ENCODE results near the gene MTHFSD. TPM values are rescaled to one million over a fixed set of nuclear protein-coding genes. Genes with fewer than 3 reads are reported as not detected.

The MTHFSD gene
- total RNA-seq, 2 experiments from 2014 or later, result 22.2 TPM

DNA sequence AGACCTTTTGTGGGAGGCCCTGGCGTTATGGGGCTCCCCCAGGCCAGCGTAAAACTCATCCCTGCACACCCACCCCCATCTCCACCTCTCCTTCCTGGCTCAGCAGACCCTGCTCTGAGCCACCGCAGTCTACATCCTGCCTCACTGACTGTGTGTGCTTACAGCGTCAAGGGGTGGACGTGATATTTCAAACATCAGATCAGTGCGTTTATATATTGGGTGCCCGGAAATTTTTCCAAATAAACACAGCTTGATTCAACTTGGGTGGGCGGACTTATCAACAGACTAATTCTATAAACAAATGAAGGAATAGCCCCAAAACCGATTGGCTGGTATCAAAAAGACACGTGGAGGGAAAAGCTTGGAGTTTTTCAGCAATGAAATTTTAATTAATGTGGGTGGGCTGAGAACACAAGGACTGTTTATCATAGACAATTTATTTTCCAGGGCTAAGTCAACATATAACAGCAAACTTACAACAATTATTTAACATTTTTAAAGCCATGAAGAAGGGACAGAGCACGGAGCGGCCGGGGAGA, 23.1 kb upstream of the MTHFSD start, which contains the start of gene FOXL1:
FOXL1 (plus strand) TSS at position 489 of the 539 bp plus-strand sequence. CDS start 175 bp downstream, outside the sequence.
- Mint-ChIP-seq H3K27me3 (peaks cover 74% of the 10 kb centered on the region), H3K36me3 (ENCODE audit: low read depth) (no peaks in the 10 kb centered on the region), H3K4me1 (peaks cover 9% of the 10 kb centered on the region), H3K9me3 (no peaks in the 10 kb centered on the region), H3K27ac (no peak within 1 kb of the TSS), H3K4me3 (no peak within 1 kb of the TSS)
- ChIA-PET CTCF (no interaction called here), POLR2A (no interaction called here)
- no peak for DNase-seq

DNA sequence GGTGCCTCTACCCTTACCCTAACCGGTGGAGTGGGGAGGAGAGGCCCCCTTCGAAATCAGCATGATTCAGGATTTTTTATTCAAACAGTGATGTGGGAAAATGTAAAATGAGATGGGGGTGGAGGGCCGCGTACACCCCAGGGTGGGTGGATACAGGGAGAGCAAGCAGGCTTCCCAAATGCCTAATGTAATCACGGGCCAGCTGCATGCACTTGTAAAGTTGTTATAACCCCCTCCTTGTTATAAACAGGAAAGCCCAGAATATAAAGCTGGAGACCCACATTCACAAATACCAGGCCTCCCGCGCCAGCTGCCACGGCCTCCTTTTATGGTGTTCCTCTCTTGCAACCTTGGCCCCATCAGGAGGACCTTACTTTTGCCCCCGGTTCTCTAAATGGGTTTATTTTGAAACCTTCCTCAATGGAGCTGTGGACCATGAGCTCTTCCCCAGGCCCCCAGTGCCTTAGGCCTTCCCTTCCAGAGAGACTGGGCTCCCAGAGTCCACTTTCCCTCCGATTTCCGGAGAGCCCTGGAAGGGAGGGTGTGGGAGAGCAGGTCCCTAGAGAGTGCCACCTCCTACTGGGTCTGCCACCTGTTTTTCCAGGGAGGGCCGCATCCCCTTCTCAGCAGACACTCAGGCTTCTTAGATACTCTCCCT, 22.4 kb upstream of the MTHFSD start:
- Mint-ChIP-seq H3K9me3 (no peaks in the 10 kb centered on the region), H3K4me3 (no peak overlapping the region), H3K4me1 (peaks cover 9% of the 10 kb centered on the region), H3K27ac (no peak overlapping the region), H3K36me3 (ENCODE audit: low read depth) (no peaks in the 10 kb centered on the region), H3K27me3 (peaks cover 71% of the 10 kb centered on the region)
- DNase-seq, result no peak
- CTCF ChIA-PET, result no interaction called here
- POLR2A ChIA-PET, result interaction anchor here (1.3 kb wide), 1 partner anchor 87 kb away, joined by 4 read pairs; no protein-coding TSS in a partner anchor

DNA sequence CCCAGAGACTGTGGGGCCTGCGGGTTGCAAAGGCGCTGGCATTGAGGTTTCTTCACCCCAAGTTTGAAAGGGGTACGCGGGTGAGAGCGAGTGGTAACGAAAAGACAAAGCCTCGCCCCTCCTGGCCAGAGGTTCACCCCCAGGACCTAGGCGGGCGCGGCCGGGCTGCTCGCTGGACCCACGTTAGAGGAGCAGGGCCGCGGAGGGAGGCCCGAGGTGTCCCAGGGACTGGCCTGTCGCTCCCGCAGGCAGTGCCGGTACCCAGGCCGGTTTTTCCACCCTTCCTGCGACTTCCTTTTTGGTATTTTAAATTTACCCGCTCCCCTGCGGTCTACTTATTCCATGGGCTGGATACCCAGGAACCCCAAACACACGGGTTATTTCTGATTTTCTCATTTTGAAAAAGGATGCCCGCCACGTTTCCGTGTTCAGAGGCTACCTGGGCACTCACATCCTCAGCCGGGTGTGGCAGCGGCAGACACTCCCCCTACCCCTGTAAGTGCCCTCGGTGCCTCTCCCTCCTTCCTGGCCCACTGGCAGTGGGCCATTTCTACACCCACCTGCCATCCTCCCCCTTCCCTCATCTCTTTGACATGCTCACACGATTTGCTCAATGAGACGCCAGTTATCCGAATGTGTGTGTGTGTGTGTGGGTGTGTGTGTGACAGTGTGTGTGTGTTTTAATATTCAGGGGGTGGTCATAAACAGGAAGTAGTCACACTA, 21.7 kb upstream of the MTHFSD start:
- ChIA-PET CTCF (interaction anchor here (0.6 to 1.2 kb wide), 6 partner anchors 187 to 524 kb away, joined by 3 to 9 read pairs (median 4); no protein-coding TSS in a partner anchor), POLR2A (interaction anchor here (0.6 to 1.3 kb wide), 2 partner anchors 28 to 88 kb away, joined by 3 to 4 read pairs; no protein-coding TSS in a partner anchor)
- Mint-ChIP-seq H3K9me3 (no peaks in the 10 kb centered on the region), H3K27me3 (peaks cover 66% of the 10 kb centered on the region), H3K4me3 (peak overlapping the region; percentile 72), H3K27ac (no peak overlapping the region), H3K36me3 (ENCODE audit: low read depth) (no peaks in the 10 kb centered on the region), H3K4me1 (peaks cover 9% of the 10 kb centered on the region)
- no peak for DNase-seq

DNA sequence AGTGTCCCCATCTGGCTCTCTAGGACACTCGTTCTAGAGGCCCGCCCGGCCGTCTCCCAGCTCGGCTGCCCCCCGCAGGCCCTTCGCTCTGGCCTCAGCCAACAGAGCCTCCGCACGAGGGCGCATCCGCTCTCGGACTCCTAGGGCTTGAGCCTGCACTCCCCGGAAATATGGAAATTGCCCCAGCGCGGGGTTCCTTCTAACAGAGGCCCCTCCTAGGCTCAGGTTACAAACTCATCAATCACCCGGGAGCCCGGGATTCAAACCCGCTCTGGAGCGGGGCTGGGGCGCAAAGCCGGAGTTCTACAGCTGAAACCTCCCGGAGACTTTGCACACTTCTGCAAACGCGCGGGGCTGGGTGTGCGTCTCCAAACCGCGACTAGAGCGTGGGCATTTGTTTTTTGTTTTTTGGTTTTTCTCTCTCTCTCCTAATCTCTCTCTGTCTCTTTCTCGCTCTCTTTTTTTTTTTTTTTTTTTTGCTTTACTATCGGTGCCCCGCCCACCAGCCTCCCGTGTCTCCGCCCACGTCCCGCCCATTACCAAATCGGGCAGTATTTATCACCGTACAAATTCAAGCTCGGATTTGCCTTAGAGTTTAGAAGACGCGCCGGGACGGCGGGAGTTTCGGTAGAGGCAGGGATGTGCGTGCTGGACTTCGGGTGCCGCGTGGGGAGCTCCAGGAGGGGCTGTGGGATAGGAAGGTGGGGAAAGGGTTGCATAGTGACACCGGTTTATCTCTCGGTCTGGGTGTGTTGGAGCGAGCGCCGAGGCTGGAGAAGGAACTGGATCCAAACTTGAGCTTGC, 20.9 kb upstream of the MTHFSD start:
- H3K9me3 Mint-ChIP-seq, result no peaks in the 10 kb centered on the region
- POLR2A ChIA-PET, result interaction anchor here (0.6 to 1.3 kb wide), 2 partner anchors 29 to 89 kb away, joined by 3 to 4 read pairs; no protein-coding TSS in a partner anchor
- peaks cover 65% of the 10 kb centered on the region for H3K27me3 Mint-ChIP-seq
- no peaks in the 10 kb centered on the region for H3K36me3 Mint-ChIP-seq (ENCODE audit: low read depth)
- DNase-seq, result peak; percentile 68
- CTCF ChIA-PET, result interaction anchor here (0.5 to 1.5 kb wide), 9 partner anchors 9 to 525 kb away, joined by 3 to 9 read pairs (median 4); partner anchors contain the start of gene FOXC2
- H3K4me3 Mint-ChIP-seq, result peak overlapping the region; percentile 72
- peaks cover 9% of the 10 kb centered on the region for H3K4me1 Mint-ChIP-seq
- H3K27ac Mint-ChIP-seq, result no peak overlapping the region

DNA sequence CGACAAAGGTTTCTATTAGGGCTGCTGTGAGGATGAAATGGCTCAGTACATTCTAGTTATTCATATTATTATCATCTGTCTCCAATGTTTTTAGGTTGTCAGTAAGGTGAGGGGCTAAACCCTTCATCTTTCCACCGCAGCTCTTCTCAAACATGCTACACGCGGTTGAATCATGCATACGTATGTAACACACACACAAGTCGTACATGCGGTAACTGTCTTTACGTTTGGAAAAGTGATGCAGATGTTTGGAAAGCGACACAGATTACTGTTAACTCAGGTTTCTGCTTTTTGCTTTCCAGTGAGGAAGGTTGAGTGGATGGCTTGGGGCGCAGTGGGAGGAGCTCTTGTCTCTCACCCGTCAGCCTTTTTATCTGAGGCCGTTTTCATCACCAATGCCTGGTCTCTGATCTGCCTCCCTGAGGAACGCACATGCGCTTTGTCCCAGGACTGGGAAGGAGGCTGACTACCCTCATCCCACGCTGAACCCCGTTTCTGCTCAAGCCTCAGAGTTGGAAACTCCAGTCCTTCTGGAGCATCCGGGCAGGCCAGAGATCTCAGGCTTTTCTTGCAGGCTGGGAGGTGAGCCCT, 20.2 kb upstream of the MTHFSD start:
- Mint-ChIP-seq H3K4me1 (peaks cover 9% of the 10 kb centered on the region), H3K27me3 (peaks cover 66% of the 10 kb centered on the region), H3K27ac (no peak overlapping the region), H3K36me3 (ENCODE audit: low read depth) (no peaks in the 10 kb centered on the region), H3K9me3 (no peaks in the 10 kb centered on the region), H3K4me3 (no peak overlapping the region)
- POLR2A ChIA-PET, result no interaction called here
- CTCF ChIA-PET, result interaction anchor here (0.5 to 1.5 kb wide), 3 partner anchors 9 to 184 kb away, joined by 3 to 4 read pairs (median 4); partner anchors contain the start of gene FOXC2
- no peak for DNase-seq

DNA sequence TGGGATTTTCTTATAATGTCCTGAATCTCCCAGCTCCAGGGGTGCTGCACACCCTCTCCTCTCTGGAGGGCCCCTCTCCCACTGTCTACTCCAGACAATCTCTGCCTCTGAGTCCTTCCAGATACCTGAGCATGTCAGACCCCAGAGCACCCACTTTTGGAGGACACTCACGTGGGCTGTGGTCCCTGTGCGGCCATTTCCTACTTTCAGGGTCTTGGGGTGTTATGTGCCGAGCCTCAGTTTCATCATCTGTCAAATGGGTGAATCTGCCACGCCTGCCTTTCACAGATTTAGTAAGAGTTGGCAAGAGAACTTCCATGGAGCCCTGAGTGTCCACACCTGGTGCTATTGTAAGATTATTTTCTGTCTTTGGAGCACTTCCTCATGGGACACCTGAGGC, 19.6 kb upstream of the MTHFSD start:
- DNase-seq, result no peak
- Mint-ChIP-seq H3K4me3 (no peak overlapping the region), H3K9me3 (no peaks in the 10 kb centered on the region), H3K36me3 (ENCODE audit: low read depth) (no peaks in the 10 kb centered on the region), H3K4me1 (peaks cover 9% of the 10 kb centered on the region), H3K27me3 (peaks cover 65% of the 10 kb centered on the region), H3K27ac (no peak overlapping the region)
- POLR2A ChIA-PET, result no interaction called here
- CTCF ChIA-PET, result interaction anchor here (1.5 kb wide), 1 partner anchor 8 kb away, joined by 4 read pairs; the partner anchor contains the start of gene FOXC2

DNA sequence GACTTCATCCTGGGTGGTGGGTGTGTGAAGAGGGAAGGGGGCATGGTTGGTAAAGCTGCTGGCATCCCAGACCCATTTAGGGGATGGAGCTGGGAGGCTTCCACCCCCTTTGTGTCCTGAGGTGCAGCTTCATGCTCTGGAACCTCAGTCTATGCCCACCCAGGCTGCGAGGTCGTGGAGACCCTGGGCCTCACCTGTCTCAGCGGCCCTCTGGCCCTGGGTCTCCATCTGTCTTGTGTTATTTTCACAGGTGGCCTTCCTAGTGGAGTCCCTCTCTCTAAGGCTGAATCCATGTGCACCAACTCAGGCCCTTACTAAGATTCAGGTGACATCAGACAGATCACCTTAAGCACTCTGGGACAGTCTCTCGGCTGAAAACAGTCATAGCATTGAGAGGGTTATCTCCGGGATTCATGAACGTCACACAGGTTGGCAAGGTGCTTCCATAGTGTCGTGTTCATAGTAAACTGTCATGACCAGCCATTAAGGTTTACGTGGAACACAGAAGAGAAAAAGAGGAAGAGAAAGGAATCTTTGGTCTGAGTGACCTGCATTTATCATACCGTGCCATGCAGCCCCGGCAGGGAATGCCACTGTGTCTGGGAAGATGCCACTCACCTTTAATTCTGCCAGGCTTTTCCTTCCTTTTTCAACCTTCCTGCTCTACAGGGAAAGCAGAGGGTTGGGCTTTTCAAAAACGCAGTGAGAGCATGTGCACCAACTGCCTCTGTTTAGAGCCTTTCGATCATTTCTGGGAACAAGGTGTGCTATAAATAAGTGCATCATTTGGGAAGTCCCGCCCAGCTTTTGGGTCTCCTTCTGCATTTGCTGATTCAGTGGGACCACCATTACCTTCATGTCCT, 18.8 kb upstream of the MTHFSD start:
- POLR2A ChIA-PET, result no interaction called here

DNA sequence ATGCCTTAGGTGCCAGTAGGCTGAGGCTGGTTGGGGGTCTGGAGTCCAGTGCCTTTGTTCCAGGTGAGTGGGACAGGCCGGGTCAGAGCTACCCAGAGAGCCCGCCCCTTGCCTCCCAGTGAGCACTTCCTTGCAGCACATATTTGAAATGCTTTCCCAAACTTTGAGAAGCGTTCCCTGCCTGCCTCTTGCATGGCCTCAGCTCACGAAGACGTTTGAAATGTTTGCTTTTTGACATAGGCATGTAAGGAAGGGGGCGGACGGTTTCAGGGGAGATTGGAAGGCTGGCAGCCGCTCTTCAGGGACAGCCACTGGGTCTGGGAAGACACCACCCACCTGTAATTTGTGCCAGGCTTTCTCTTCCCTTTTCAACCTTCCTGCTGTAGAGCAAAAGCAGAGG, 18.2 kb upstream of the MTHFSD start:
- no peak for DNase-seq
- H3K27me3 Mint-ChIP-seq, result peaks cover 68% of the 10 kb centered on the region
- peaks cover 9% of the 10 kb centered on the region for H3K4me1 Mint-ChIP-seq
- ChIA-PET POLR2A (no interaction called here), CTCF (no interaction called here)
- no peaks in the 10 kb centered on the region for H3K9me3 Mint-ChIP-seq
- H3K27ac Mint-ChIP-seq, result no peak overlapping the region
- no peak overlapping the region for H3K4me3 Mint-ChIP-seq
- no peaks in the 10 kb centered on the region for H3K36me3 Mint-ChIP-seq (ENCODE audit: low read depth)

More for the DNA sequence above, 18.8 kb upstream of the MTHFSD start:
- H3K27ac Mint-ChIP-seq, result no peak overlapping the region
- CTCF ChIA-PET, result no interaction called here
- H3K4me3 Mint-ChIP-seq, result no peak overlapping the region
- no peaks in the 10 kb centered on the region for H3K9me3 Mint-ChIP-seq
- peaks cover 69% of the 10 kb centered on the region for H3K27me3 Mint-ChIP-seq
- no peaks in the 10 kb centered on the region for H3K36me3 Mint-ChIP-seq (ENCODE audit: low read depth)
- H3K4me1 Mint-ChIP-seq, result peaks cover 9% of the 10 kb centered on the region
- no peak for DNase-seq

DNA sequence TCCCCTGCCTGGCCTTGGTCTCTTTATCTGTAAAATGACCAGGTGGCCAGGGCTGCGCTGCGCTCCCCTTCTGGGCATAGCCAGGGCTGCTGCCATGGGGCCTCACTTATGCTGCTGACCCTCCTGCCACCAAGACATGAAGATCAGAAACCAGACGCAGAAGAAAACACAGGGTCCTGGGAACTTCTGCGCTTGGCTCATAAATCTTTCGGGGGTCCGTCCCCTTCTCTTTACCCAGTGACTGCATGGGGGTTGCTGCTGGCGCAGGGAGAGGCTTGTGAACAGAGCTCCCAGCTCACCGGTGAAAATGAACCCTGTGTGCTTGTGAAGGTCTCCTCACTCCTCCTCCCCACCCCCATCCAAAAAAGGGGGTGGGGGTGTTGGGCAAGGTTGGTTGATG, 17.6 kb upstream of the MTHFSD start:
- DNase-seq, result no peak
- H3K9me3 Mint-ChIP-seq, result no peaks in the 10 kb centered on the region
- no peak overlapping the region for H3K27ac Mint-ChIP-seq
- no peak overlapping the region for H3K4me3 Mint-ChIP-seq
- no peaks in the 10 kb centered on the region for H3K36me3 Mint-ChIP-seq (ENCODE audit: low read depth)
- ChIA-PET POLR2A (no interaction called here), CTCF (no interaction called here)
- peaks cover 63% of the 10 kb centered on the region for H3K27me3 Mint-ChIP-seq
- peaks cover 9% of the 10 kb centered on the region for H3K4me1 Mint-ChIP-seq

DNA sequence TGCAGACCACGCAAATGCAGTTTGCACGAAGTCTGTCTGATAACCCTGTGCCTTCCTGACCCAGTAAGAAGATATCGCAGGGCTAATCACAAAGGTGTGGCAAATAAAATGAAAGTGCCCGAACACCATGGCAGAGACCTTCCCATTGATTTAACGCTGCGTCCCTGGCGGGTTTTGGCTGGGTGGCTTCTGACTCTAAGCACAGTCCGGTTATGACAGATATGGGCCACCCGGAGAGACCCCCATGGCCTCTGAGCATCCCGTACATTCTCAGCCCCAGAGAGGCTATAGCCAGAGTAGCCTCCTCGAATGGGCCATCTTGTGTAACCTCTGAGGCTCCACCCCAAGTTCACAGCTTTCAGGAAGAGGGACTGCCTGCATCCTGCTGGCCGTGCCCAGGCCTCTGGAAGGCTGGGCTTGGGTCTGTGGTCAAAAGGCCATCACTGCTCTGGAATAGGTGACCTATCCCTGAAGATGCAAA, 17.0 kb upstream of the MTHFSD start:
- no peak overlapping the region for H3K4me3 Mint-ChIP-seq
- POLR2A ChIA-PET, result no interaction called here

DNA sequence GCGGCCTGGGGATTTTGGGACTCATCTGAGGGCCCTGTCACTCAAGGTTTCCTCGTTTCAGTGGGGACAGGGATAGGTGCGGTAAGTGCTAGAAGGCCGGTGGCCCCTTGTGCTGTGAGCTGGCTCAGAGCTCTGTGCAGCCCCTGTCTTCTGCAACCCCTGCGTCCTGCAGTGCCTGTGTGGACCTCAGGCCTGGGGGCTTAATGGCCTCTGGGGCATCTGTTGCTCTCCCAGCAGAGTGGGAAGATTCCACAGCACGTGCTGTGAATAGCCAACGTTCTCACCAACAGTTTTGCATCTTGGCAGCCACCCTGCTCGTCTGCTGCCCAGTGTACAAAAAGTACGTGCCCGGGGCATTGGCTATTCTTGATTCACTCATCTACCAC, 16.5 kb upstream of the MTHFSD start:
- Mint-ChIP-seq H3K4me3 (no peak overlapping the region), H3K27ac (no peak overlapping the region), H3K27me3 (peaks cover 60% of the 10 kb centered on the region), H3K9me3 (no peaks in the 10 kb centered on the region), H3K4me1 (peaks cover 4% of the 10 kb centered on the region), H3K36me3 (ENCODE audit: low read depth) (no peaks in the 10 kb centered on the region)
- no peak for DNase-seq
- ChIA-PET POLR2A (no interaction called here), CTCF (no interaction called here)

More for the DNA sequence above, 17.0 kb upstream of the MTHFSD start:
- Mint-ChIP-seq H3K36me3 (ENCODE audit: low read depth) (no peaks in the 10 kb centered on the region), H3K27me3 (peaks cover 63% of the 10 kb centered on the region), H3K9me3 (no peaks in the 10 kb centered on the region), H3K4me1 (peaks cover 8% of the 10 kb centered on the region), H3K27ac (no peak overlapping the region)
- CTCF ChIA-PET, result no interaction called here
- no peak for DNase-seq

Data from activated CD4-positive, alpha-beta memory T cell treated with anti-CD3 and anti-CD28 coated beads, Interleukin-2, amount 10 ng/mL, durations not matched to agents 7 days and 5 days (primary cell).